Smooth muscle cell (in vitro differentiated cells): Measurements from ENCODE around the gene ZPR1. TPM values are rescaled to one million over a fixed set of nuclear protein-coding genes. Genes with fewer than 3 reads are reported as not detected.

Source experiments
- DNase-seq: peaks from one replicate; lab custom pipeline; 2025; ENCODE audit not compliant: unreplicated experiment; lab: John Stamatoyannopoulos, UW
- H2AFZ ChIP-seq: fragments of 200-600 bp; sonication (generic); 2 replicates; pipeline ENCODE4 v1.6.0; 2016; ENCODE audit warnings: antibody characterized with exemption, low read depth, mild to moderate bottlenecking
- H3F3A ChIP-seq: fragments of 200-600 bp; sonication (generic); 2 replicates; pipeline ENCODE4 v1.6.0; 2017; ENCODE audit warnings: antibody characterized with exemption, low read depth
- H3K27ac ChIP-seq: fragments of 200-600 bp; sonication (generic); 2 replicates; pipeline ENCODE4 v1.5.1; 2016; ENCODE audit warnings: low read depth, mild to moderate bottlenecking
- H3K27me3 ChIP-seq: fragments of 200-600 bp; sonication (generic); 2 replicates; pipeline ENCODE4 v1.6.1; 2016; ENCODE audit warnings: low read depth, mild to moderate bottlenecking
- H3K36me3 ChIP-seq: fragments of 200-600 bp; sonication (generic); 2 replicates; pipeline ENCODE4 v1.5.1; 2016; ENCODE audit warnings: low read depth
- H3K4me1 ChIP-seq: fragments of 200-600 bp; sonication (generic); 2 replicates; pipeline ENCODE4 v1.5.1; 2016; ENCODE audit warnings: low read depth
- H3K4me2 ChIP-seq: fragments of 200-600 bp; sonication (generic); 2 replicates; pipeline ENCODE4 v1.6.0; 2016; ENCODE audit warnings: mild to moderate bottlenecking
- H3K4me3 ChIP-seq: fragments of 200-600 bp; sonication (generic); 2 replicates; pipeline ENCODE4 v1.5.1; 2016; ENCODE audit warnings: mild to moderate bottlenecking
- H3K79me2 ChIP-seq: fragments of 200-600 bp; sonication (generic); 2 replicates; pipeline ENCODE4 v1.6.0; 2016; ENCODE audit warnings: low read depth, mild to moderate bottlenecking
- H3K9ac ChIP-seq: fragments of 200-600 bp; sonication (generic); 2 replicates; pipeline ENCODE4 v1.6.0; 2016; ENCODE audit warnings: low read depth
- H3K9me3 ChIP-seq: fragments of 200-600 bp; sonication (generic); replicated peaks from 2 replicates; pipeline ENCODE4 v1.5.1; 2016; ENCODE audit warnings: low read depth
- H4K20me1 ChIP-seq: fragments of 200-600 bp; sonication (generic); 2 replicates; pipeline ENCODE4 v1.6.0; 2016; ENCODE audit warnings: low read depth
- whole genome bisulfite sequencing: methylation state at CpG from one replicate; pipeline ENCODE4 v1.1.7; 2016; ENCODE audit warnings: low lambda C conversion rate; 5-methylcytosine and 5-hydroxymethylcytosine counted together
- polyA plus RNA-seq: library from polyadenylated mRNA; unstranded; fragments of >200 nt; fragmentation: Nextera tagmentation; extraction: Ambion mirVana; gene quantifications from 2 replicates; pipeline ENCODE4 v1.2.1, GENCODE V29; 2016
- total RNA-seq: library from RNA; depleted of rRNA; stranded (reverse); fragments of >200 nt; gene quantifications from 2 replicates; pipeline ENCODE4 v1.2.3, GENCODE V29; 2014
- TF ChIP-seq, protein P1 (sequence below): fragments of 200-600 bp; sonication (generic); IDR thresholded peaks from 2 replicates; pipeline ENCODE4 v1.5.1; 2017; ENCODE audit warnings: borderline replicate concordance, mild to moderate bottlenecking, antibody characterized with exemption; ENCODE audit not compliant: insufficient read depth, poor library complexity, severe bottlenecking

Gene ZPR1
- total and polyA plus RNA-seq, 2 experiments from 2014 or later, result 26.2 to 34.2 TPM

DNA sequence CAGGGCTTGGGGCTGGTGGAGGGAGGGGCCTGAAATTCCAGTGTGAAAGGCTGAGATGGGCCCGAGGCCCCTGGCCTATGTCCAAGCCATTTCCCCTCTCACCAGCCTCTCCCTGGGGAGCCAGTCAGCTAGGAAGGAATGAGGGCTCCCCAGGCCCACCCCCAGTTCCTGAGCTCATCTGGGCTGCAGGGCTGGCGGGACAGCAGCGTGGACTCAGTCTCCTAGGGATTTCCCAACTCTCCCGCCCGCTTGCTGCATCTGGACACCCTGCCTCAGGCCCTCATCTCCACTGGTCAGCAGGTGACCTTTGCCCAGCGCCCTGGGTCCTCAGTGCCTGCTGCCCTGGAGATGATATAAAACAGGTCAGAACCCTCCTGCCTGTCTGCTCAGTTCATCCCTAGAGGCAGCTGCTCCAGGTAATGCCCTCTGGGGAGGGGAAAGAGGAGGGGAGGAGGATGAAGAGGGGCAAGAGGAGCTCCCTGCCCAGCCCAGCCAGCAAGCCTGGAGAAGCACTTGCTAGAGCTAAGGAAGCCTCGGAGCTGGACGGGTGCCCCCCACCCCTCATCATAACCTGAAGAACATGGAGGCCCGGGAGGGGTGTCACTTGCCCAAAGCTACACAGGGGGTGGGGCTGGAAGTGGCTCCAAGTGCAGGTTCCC, 41.8 kb upstream of the ZPR1 start, which contains the start of gene APOC3:
Gene APOC3 (plus strand): TSS at position 383 of the 659 bp plus-strand sequence. CDS start 676 bp downstream, outside the sequence.
- Histone ChIP-seq H3K27ac (no peak within 1 kb of the TSS), H3K4me2 (no peak within 1 kb of the TSS), H3K4me1 (no peaks in the 10 kb centered on the region), H3K9ac (no peak within 1 kb of the TSS), H3F3A (no peaks in the 10 kb centered on the region), H3K9me3 (no peaks in the 10 kb centered on the region), H3K36me3 (no peaks in the 10 kb centered on the region), H3K27me3 (no peaks in the 10 kb centered on the region), H3K4me3 (no peak within 1 kb of the TSS), H4K20me1 (no peaks in the 10 kb centered on the region), H2AFZ (no peak within 1 kb of the TSS), H3K79me2 (no peaks in the 10 kb centered on the region)
- TF ChIP-seq, protein P1, sequence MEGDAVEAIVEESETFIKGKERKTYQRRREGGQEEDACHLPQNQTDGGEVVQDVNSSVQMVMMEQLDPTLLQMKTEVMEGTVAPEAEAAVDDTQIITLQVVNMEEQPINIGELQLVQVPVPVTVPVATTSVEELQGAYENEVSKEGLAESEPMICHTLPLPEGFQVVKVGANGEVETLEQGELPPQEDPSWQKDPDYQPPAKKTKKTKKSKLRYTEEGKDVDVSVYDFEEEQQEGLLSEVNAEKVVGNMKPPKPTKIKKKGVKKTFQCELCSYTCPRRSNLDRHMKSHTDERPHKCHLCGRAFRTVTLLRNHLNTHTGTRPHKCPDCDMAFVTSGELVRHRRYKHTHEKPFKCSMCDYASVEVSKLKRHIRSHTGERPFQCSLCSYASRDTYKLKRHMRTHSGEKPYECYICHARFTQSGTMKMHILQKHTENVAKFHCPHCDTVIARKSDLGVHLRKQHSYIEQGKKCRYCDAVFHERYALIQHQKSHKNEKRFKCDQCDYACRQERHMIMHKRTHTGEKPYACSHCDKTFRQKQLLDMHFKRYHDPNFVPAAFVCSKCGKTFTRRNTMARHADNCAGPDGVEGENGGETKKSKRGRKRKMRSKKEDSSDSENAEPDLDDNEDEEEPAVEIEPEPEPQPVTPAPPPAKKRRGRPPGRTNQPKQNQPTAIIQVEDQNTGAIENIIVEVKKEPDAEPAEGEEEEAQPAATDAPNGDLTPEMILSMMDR, result no peak
- DNase-seq, result no peak
- 83% methylated on average over 9 of the region's 9 CpGs for WGBS

DNA sequence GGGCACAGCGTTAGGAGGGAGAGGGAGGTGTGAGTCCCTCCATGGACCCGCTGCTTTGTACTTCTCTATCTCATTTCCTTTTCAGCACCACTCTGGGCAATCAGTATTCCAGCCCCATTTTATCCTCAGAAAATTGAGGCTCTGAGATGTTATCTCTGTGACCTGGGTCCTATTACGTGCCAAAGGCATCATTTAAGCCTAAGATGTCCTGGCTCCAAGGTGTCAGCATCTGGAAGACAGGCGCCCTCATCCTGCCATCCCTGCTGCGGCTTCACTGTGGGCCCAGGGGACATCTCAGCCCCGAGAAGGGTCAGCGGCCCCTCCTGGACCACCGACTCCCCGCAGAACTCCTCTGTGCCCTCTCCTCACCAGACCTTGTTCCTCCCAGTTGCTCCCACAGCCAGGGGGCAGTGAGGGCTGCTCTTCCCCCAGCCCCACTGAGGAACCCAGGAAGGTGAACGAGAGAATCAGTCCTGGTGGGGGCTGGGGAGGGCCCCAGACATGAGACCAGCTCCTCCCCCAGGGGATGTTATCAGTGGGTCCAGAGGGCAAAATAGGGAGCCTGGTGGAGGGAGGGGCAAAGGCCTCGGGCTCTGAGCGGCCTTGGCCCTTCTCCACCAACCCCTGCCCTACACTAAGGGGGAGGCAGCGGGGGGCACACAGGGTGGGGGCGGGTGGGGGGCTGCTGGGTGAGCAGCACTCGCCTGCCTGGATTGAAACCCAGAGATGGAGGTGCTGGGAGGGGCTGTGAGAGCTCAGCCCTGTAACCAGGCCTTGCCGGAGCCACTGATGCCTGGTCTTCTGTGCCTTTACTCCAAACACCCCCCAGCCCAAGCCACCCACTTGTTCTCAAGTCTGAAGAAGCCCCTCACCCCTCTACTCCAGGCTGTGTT, 41.1 kb upstream of the ZPR1 start:
- 72% methylated on average over 16 of the region's 16 CpGs for WGBS
- no peak overlapping the region for H2AFZ ChIP-seq
- no peaks in the 10 kb centered on the region for H3K79me2 ChIP-seq
- no peak overlapping the region for H3K4me2 ChIP-seq
- TF ChIP-seq, protein P1, result no peak
- H3K9me3 ChIP-seq, result no peaks in the 10 kb centered on the region
- H3K27ac ChIP-seq, result no peak overlapping the region
- H3K4me3 ChIP-seq, result no peak overlapping the region
- no peak for DNase-seq
- no peaks in the 10 kb centered on the region for H4K20me1 ChIP-seq
- H3K36me3 ChIP-seq, result no peaks in the 10 kb centered on the region
- H3K27me3 ChIP-seq, result no peaks in the 10 kb centered on the region
- no peaks in the 10 kb centered on the region for H3K4me1 ChIP-seq
- no peaks in the 10 kb centered on the region for H3F3A ChIP-seq
- no peak overlapping the region for H3K9ac ChIP-seq

DNA sequence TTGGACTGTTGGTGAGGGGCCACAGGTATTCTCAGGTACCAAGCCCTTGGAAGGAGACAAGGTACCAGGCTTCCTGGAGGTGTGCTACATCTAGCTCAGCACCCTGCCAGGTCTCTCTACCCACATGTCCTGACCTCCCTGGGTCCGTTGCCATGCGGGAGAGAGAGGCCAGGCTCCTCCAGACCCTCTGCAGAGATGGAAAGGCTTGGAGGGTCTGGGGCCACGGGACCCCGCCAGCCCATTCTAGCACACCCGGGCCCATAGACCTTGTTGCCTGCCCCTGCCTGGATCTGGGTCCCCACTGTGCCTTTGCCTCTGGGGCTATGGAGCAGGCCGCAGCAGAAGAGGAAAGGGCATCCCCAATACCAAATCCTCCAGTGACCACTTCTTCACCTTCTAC, 39.6 kb upstream of the ZPR1 start:
- 88% methylated on average over 6 of the region's 6 CpGs for WGBS
- no peak overlapping the region for H3K4me2 ChIP-seq
- no peaks in the 10 kb centered on the region for H3K36me3 ChIP-seq
- TF ChIP-seq, protein P1, result no peak
- H3K4me1 ChIP-seq, result no peaks in the 10 kb centered on the region
- H3K9ac ChIP-seq, result no peak overlapping the region
- no peaks in the 10 kb centered on the region for H4K20me1 ChIP-seq
- no peaks in the 10 kb centered on the region for H3K9me3 ChIP-seq
- H3K27ac ChIP-seq, result no peak overlapping the region
- no peak overlapping the region for H3K4me3 ChIP-seq
- H3K27me3 ChIP-seq, result no peaks in the 10 kb centered on the region
- DNase-seq, result no peak
- H3F3A ChIP-seq, result no peaks in the 10 kb centered on the region
- H2AFZ ChIP-seq, result no peak overlapping the region
- no peaks in the 10 kb centered on the region for H3K79me2 ChIP-seq
